Stimulated activated naive CD4-positive, alpha-beta T cell (primary cell): ENCODE results near the gene DCAF17.
"Not testable (repeated sequence)": the region's sequence is repeated elsewhere in the genome, so short reads cannot be mapped to it uniquely, and the experiment has no call there.

Source experiments
- DNase-seq, 6 experiments: peaks; one replicate each; lab custom pipeline; 2025; lab: John Stamatoyannopoulos, UW

The DCAF17 gene

GRCh38 chr2:171452773-171453172 is 18.7 kb downstream of the DCAF17 start:
- no peak for DNase-seq

- no peak for DNase-seq
Measured at GRCh38 chr2:171459498-171459897, 25.5 kb downstream of the DCAF17 start.

GRCh38 chr2:171460537-171460936 is 26.5 kb downstream of the DCAF17 start:
- DNase-seq, result no peak

GRCh38 chr2:171469176-171469575 is 35.1 kb downstream of the DCAF17 start:
- no peak for DNase-seq

GRCh38 chr2:171470129-171470528 is 36.1 kb downstream of the DCAF17 start:
- no peak for DNase-seq

GRCh38 chr2:171475979-171476378 is 42.0 kb downstream of the DCAF17 start:
- DNase-seq, result no peak

GRCh38 chr2:171478345-171478744 is 44.3 kb downstream of the DCAF17 start:
- DNase-seq, result no peak

- no peak for DNase-seq
Measured at GRCh38 chr2:171479154-171479814, 45.3 kb downstream of the DCAF17 start.

- no peak for DNase-seq
Measured at GRCh38 chr2:171480908-171481307, 46.9 kb downstream of the DCAF17 start.

- no peak for DNase-seq
Measured at GRCh38 chr2:171482308-171482707, 48.3 kb downstream of the DCAF17 start.

GRCh38 chr2:171482877-171483276 is 48.9 kb downstream of the DCAF17 start:
- DNase-seq, result no peak

- DNase-seq, result no peak
Measured at GRCh38 chr2:171483793-171484192, 49.8 kb downstream of the DCAF17 start.

- no peak for DNase-seq
Measured at GRCh38 chr2:171485116-171485515, 51.1 kb downstream of the DCAF17 start.

GRCh38 chr2:171487201-171487600 is 53.2 kb downstream of the DCAF17 start:
- no peak for DNase-seq

GRCh38 chr2:171487803-171488259 is 53.8 kb downstream of the DCAF17 start:
- DNase-seq, result no peak

GRCh38 chr2:171490577-171490976 is 56.6 kb downstream of the DCAF17 start:
- no peak for DNase-seq

GRCh38 chr2:171491292-171491691 is 57.3 kb downstream of the DCAF17 start:
- no peak for DNase-seq

- DNase-seq, result no peak
Measured at GRCh38 chr2:171492664-171493063, 58.6 kb downstream of the DCAF17 start.

GRCh38 chr2:171497664-171498063 is 63.6 kb downstream of the DCAF17 start:
- DNase-seq, result not testable (repeated sequence)

- no peak for DNase-seq
Measured at GRCh38 chr2:171505374-171505773, 71.3 kb downstream of the DCAF17 start.

- no peak for DNase-seq
Measured at GRCh38 chr2:171509945-171510731, 76.1 kb downstream of the DCAF17 start.

- DNase-seq, result no peak
Measured at GRCh38 chr2:171512014-171512413, 78.0 kb downstream of the DCAF17 start.

GRCh38 chr2:171512683-171513195 is 78.7 kb downstream of the DCAF17 start:
- no peak for DNase-seq
